Activated CD4-positive, alpha-beta T cell treated with anti-CD3 and anti-CD28 coated beads, Interleukin-2, amount 50 U/mL, for 1 hour (primary cell): ENCODE data around the gene CENPS.
"Not testable (repeated sequence)": the region's sequence is repeated elsewhere in the genome, so short reads cannot be mapped to it uniquely, and the experiment has no call there.

Experiments
- DNase-seq: peaks from one replicate; pipeline ENCODE4 v3.0.0-alpha.2; 2020

CENPS gene

DNA sequence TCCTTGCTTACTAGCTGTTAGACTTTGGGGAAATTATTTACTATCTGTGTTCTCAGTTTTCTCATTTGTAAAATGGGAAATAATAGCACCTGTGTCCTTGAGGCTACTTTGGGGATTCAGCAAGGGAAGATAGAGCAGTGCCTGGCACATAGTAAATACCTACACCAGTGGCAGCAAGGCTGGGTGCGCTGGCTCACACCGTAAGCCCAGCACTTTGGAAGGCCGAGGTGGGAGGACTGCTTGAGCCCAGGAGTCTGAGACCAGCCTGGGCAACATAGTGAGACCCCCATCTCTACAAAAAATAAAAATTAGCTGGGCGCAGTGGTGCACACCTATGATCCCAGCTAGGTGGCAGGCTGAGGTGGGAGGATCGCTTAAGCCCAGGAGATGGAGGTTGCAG lies 8.6 kb upstream of the CENPS start:
- DNase-seq, result no peak

DNA sequence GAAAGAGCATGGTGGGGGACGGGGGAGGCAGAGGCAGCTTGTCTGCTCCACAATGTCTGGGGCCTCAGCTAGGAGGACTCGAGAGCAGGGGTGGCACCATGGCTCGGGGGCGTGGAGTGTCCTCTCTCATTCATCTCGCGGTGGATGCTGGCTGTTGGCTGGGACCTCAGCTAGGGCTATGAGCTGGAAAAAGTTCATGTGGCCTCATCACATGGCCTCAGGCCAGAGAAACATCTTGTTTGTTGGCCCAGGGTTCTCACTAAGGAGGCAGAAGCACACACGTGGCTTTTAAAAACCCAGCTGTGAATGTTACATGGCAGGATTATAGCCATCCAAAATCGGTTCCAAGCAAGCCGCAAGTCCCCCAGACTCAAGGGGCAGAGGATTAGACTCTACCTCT lies 6.2 kb upstream of the CENPS start:
- no peak for DNase-seq

DNA sequence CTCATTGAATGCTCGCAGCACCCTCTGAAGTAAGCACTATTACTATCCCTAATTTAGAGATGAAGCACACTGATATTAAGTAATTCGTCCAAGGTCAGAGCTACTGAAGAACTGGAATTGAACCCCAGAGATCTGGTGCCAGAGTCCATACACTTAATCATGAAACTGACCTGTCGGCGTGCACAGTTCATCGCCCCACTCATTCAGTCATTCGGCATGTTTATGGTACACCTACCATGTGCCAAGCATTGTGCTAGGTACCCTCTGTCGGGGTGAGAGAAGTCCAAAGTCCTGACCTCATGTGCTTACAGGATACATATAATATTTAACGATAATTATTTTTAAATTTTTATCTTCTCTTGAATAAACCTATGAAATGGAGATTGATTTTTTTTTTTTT lies 5.6 kb upstream of the CENPS start:
- no peak for DNase-seq

DNA sequence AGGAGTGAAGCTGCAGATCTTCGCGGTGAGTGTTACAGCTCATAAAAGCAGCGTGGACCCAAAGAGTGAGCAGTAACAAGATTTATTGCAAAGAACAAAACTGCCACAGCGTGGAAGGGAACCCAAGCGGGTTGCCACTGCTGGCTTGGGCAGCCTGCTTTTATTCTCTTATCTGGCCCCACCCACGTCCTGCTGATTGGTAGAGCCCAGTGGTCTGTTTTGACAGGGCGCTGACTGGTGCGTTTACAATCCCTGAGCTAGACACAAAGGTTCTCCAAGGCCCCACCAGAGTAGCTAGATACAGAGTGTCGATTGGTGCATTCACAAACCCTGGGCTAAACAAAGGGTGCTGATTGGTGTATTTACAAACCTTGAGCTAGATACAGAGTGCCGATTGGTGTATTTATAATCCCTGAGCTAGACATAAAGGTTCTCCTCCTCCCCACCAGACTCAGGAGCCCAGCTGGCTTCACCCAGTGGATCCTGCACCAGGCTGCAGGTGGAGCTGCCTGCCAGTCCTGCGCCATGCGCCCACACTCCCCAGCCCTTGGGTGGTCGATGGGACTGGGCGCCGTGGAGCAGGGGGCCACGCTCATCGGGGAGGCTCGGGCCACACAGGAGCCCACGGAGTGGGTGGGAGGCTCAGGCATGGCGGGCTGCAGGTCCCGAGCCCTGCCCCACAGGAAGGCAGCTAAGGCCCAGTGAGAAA lies 4.3 kb upstream of the CENPS start:
- not testable (repeated sequence) for DNase-seq

DNA sequence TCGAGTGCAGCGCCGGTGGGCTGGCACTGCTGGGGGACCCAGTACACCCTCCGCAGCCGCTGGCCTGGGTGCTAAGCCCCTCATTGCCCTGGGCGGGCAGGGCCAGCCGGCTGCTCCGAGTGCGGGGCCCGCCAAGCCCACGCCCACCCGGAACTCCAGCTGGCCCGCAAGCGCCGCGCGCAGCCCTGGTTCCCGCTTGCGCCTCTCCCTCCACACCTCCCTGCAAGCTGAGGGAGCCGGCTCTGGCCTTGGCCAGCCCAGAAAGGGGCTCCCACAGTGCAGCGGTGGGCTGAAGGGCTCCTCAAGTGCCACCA lies 3.7 kb upstream of the CENPS start:
- not testable (repeated sequence) for DNase-seq

DNA sequence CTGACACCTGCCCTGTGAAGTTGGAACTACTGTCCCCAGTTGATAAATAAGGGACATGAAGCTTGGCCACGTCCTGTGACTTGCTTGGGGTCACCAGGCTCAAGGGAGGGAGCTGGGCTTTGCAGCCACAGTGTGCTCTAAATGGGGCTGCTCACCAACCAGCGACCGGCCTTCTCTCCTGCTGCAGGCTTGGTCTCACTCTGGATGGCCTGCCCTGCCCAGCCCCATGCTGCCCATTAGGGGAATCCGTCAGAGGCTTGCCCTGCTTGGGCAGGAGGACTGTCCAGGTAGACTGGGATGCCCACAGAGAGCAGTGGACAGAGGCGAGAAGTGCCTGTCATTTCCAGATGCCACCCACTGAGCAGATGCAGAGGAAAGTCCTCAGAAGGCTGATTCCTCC lies 1.2 kb upstream of the CENPS start:
- DNase-seq, result no peak

DNA sequence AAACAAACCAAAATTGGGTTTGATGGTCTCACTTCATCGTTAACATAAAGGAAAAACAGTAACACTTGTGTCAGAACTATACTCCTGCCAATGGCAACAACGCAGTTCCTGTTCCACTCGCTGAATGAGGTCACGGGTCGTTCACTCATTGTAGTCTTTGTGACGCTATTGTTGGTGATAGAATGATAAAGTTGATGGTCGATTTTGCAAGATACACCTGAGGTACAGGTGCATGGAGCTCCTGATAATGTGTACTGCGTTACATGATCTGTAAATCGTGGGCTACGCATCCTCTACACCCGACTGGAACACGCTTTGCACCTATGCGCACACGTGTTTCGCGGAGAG lies 391 bp upstream of the CENPS start:
- DNase-seq, result peak; percentile 9

DNA sequence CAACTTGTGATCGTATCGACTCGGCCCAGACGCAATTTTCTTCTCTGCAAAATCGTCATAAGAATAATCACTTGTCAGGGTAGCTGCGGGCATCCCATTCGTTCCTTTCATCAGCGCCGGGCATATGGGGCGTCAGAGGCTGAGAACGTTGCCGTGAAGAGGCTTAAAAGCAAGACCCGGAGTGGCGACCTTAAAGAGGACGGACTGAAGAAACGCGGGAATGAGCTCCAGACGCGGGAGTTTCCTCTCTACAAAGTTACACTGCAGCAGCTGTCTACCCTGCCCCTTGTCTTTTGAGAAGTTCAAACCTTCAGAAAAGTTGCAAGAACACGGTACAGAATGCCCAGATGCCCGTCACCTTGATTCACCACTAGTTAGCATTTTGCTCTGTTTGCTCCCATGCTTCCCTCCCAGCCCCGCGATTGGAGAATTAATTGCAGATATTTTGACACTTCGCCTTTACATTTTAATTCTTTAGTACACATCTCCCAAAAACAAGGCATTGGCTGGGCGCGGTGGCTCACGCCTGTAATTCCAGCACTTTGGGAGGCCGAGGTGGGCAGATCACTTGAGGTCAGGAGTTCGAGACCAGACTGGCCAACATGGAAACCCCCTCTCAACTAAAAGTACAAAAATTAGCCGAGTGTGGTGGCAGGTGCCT lies 967 bp downstream of the CENPS start:
- no peak for DNase-seq

DNA sequence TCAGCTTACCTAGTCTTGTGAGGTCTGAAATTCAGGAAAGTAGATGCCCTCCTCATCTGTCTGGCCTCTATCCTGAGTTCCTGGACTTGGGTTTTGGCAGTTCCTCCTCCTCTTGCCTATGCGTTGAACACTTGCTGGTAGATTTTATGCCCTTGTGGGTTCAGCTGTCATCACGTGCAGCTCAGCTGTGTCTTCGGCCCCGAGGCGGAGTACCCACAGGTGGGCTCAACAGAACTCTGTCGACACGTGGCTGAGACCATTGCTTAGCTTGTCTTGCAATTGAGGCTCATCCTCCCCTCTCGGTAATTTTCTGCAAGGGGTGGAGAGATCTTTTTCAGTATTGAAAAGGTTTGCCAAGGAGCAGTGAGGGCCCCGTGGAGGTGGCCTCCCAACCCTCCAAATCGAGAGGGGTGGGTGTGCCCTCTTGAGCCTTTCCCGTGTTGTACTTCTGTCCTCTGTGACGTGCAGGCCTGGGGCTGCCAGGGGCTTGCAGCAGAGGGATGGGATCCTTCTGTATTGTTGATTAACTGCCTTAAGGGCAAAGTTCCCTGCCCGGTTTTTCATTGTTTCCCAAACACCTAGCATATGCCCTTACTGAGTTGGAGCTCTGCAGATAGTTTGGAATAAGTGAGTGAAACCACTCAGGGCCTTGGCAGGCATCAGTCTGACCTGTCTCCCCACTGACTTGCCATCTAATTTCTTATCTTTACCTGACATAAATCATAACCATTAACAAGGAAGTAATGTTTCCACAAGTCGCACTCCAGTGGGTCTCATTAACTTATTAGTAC lies 2.9 kb downstream of the CENPS start:
- DNase-seq, result no peak

DNA sequence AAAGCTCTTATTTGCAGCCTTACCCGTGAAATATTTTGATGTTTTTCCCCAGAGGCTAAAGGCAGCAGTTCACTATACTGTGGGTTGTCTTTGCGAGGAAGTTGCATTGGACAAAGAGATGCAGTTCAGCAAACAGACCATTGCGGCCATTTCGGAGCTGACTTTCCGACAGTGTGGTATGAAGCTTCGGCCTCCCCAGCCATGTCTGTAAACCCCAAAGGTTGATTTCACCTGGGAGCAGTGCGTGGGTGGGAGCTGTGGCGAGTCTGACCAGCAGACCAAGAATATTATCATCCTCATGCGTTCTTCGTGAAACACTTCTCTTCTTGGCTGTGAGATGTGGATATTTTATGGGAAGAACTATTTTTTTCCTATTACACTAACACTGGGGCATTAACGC lies 3.6 kb downstream of the CENPS start:
- DNase-seq, result no peak

DNA sequence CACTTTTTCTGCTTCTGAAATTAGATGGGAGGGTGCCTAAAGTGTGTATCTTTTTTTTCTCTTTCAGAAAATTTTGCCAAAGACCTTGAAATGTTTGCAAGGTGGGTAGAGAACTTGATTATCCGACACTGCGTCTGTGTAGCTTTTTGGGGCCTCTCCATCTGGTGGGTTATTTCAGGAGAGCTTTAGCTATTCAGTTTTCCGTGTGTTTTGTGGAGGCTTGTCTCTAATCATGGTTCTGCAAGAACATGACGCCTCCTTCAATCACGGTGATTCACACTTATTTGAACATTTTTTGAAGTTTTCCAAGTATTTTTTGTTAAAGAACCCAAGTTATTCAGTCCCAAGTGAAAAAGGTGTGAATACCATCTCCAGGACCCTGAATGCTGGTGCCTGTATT lies 4.4 kb downstream of the CENPS start:
- DNase-seq, result no peak

DNA sequence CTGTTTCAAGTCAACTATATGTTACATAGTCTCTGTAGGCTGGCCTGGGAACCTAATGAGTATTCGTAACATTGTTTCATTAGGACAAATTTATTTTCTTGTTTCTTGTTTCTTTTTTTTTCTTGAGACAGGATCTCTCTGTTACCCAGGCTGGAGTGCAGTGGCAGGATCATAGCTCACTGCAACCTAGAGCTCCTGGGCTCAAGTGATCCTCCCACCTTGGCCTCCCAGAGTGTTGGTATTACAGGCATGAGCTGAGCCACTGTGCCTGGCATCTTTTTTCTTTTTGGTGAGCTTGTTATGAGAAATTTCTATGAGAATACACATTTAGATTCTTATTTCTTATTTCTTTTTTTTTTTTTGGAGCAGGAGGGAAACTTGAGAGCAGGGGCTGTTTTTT lies 6.8 kb downstream of the CENPS start:
- no peak for DNase-seq

DNA sequence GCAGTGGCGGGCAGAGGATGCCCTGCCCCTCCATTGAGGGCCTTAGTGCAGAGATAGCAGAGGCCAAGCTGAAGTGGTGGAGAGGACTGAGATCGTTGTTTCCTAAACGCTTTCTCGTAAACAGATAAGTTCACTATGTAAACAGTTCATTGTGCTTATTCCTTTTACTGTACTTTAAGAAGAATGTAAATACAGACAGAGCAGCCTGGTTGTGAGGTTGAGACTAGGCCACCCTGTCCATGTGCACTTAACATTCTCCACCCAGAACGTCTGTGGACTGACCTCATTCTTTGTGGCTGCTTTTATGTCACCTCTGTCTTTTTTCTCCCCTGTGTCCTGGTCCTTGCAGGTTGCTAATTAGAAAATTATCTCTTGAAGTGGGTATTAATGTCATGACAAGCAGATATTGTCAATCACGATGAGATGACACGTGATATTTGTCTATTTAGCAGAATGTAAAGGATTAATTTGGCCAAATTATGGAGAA lies 8.5 kb downstream of the CENPS start:
- no peak for DNase-seq

DNA sequence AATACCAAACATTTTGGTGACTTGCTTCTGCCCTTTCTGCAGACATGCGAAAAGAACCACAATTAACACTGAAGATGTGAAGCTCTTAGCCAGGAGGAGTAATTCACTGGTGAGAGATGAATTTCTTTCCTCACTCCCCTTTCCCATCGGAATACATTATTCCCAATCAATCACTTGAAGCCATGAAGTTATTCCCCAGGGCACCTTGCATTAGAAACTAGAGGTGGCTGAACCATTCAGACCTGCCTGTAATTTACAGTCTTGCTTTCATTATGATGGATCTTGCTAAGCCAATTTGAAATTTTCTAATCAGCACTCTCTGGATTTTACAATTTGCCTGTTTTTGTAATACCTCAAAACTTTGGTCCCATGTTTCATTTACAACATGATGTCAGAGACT lies 10.1 kb downstream of the CENPS start:
- no peak for DNase-seq

DNA sequence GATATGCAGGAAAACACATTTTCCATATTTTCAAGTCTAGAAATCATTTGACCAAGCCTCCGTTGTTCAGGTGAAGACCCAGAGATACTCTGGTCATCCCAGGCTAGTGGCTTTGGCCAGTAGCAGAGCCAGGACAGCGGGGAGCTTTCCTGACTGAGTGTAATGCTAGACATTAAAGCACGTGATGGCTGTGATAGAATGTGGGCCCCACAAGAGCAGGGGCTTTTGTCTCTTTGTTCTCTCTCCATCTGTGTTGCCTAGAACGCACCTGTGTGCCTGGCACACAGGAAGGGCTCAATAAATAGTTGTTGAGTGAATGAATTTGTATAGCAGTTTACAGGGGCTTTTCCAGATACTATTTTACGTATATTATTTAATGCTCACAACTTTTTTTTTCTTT lies 10.6 kb downstream of the CENPS start:
- DNase-seq, result no peak

DNA sequence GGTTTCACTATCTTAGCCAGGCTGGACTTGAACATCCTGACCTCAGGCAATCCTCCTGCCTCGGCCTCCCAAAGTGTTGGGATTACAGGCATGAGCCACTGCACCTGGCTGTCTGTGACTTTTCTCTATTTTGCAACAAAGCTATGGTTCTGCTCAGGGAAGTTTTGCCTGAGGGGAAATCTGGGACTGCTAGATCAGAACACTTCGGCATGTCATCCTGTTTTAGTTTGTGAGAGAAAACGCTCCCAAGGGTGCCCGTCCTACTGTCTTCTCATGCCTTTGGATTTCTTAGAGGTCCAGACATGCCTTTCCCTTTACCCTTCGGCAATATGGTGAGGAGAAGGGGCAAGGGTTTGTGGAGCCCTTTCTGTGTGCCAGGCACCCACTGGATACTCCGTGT lies 14.0 kb downstream of the CENPS start:
- no peak for DNase-seq

DNA sequence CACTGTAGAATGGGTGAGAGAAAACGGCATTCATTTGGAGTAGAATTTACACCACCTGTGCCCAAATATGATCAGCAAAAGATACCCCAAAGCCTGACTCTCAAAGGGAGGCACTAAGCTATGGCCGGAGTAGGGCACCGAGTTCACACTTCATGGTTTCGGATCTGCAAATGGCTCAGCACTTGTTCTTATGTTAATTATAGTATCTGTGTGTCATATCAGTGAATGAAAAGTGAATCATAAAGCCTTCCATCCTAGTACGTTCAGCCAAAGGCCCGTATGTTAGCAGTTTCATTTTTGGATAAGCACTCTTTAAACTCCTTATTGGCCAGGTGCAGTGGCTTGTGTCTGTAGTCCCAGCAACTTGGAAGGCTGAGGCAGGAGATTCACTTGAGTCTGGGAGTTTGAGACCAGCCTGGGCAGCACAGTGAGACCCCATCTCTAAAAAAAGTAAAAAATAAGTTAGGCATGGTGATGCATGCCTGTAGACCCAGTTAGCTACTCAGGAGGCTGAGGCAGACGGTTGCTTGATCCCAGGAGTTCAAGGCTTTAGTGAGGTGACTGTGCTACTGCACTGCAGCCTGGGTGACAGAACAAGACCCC lies 14.7 kb downstream of the CENPS start:
- DNase-seq, result no peak

DNA sequence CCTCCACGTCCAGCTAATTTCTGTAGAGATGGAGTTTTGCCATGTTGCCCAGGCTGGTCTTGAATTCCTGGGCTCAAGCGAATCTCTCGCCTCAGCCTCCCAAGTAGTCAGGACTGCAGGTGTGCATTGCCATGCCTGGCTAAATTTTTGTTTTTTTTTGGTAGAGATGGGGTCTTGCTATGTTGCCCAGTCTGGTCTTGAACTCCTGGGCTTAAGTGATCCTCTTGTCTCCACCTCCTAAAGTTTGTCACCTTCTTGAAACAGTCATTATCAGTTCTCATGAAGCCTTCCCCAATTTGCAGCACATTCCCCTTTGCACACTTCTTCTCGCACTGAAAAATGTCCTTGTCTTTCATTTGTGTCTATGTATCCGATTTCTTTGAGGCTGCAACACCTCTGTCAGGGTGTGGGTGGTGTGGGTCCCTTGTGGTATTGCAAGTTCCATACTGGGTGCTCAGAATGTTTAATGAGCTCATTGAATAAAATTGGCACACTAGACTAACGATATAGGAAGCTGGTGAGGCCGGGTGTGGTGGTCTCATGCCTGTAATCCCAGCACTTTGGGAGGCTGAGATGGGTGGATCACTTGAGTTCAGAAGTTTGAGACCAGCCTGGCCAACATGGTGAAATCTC lies 16.7 kb downstream of the CENPS start:
- no peak for DNase-seq

DNA sequence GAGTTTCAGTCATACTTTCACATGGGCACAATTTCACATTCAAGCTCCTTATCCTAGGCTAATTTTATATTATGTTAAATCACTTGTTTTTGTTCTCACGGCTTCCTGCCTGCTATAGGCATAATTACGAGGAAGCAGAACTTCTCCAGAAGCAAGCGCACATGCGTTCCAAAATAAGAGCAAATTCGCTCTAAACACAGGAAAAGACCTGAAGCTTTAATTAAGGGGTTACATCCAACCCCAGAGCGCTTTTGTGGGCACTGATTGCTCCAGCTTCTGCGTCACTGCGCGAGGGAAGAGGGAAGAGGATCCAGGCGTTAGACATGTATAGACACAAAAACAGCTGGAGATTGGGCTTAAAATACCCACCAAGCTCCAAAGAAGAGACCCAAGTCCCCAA lies 19.5 kb downstream of the CENPS start, which contains the start of gene CORT:
Gene CORT, plus strand, starts transcription at position 281 of the 400 bp plus-strand sequence. CDS start 193 bp downstream, outside the sequence.
- no peak for DNase-seq

DNA sequence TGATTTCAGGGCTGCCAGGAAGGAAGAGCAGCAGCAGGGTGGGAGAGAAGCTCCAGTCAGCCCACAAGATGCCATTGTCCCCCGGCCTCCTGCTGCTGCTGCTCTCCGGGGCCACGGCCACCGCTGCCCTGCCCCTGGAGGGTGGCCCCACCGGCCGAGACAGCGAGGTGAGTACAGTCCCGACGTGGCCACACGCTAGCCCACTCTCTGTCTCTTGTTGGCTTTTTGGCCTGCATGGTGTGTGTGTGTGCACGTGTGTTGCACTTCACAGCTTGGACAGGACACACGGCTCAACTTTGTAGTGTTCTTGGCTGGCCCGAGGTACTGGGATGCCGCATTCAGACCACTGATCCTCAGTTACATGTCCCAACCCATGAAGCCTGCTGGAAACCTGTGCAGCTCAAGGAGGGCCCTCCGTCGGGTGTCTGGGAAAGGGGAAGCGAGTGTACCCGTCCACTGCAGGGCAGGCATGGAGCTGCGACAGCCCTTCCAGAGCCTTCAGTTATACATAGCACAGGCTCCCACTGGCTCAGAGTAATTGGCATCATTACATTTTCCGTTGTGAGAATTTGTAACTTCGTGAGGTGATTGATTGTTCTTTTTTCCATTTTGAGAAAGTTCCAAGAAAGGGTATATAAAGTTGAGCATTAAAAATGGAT lies 20.1 kb downstream of the CENPS start:
- DNase-seq, result no peak

DNA sequence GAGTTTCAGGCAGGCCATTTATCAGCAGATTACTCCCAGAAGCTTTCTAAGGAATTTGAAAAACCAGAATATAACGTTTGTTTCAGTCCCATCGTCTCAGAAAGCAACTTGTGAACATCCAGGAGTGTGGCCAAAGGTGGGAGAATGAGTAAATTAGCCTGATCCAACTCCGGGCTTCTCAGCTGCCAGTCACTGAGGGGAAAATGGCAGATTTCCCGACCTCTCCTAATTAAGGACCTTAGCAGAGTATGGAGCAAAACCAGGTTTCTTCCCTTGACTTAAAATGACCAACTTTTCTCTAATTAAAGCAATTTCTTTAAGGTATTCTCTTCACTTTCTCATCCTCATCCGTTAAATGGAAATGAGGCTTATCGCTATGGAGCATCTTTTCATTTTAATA lies 20.6 kb downstream of the CENPS start:
- no peak for DNase-seq

DNA sequence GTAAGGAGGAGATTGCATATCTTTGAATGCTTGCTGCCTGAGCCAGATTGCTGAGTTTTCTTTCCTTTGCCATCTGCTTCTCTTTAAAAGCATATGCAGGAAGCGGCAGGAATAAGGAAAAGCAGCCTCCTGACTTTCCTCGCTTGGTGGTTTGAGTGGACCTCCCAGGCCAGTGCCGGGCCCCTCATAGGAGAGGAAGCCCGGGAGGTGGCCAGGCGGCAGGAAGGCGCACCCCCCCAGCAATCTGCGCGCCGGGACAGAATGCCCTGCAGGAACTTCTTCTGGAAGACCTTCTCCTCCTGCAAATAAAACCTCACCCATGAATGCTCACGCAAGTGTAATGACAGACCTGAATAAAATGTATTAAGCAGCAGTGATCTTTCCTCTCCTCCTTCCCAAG lies 21.1 kb downstream of the CENPS start:
- DNase-seq, result no peak

DNA sequence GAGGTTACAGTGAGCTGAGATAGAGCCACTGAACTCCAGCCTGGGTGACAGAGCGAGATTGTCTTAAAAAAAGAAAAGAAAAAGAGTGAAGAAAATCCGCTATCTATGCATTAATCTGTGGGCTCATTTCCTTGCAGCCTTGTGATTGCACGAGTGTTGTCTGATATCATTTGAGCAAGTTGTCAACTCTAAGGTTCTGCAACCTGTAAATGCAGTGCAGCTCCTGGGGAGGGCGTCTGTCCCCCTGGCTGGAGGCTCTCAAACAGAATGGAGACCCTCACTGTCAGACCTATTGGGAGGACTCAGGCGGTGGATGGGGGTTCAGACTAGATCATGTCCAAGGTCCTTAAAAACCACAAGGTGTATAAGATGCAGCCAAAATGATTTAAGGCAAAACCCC lies 25.8 kb downstream of the CENPS start:
- DNase-seq, result no peak
